ENCODE measurements around the gene LGALS12.
"Not testable (repeated sequence)": the region's sequence is repeated elsewhere in the genome, so short reads cannot be mapped to it uniquely, and the experiment has no call there.

The LGALS12 gene

GRCh38 chr11:63504933-63505586 is 824 bp upstream of the LGALS12 start:
- DNase-seq (ENCODE audit: low spot score) = peak; percentile 9

GRCh38 chr11:63506876-63507275 is 992 bp downstream of the LGALS12 start:
- no peak for DNase-seq (ENCODE audit: low spot score)

- DNase-seq (ENCODE audit: low spot score) = no peak
Measured at GRCh38 chr11:63507511-63507910, 1.6 kb downstream of the LGALS12 start.

- DNase-seq (ENCODE audit: low spot score) = peak; percentile 48
Measured at GRCh38 chr11:63508009-63508408, 2.1 kb downstream of the LGALS12 start.

- DNase-seq (ENCODE audit: low spot score) = no peak
Measured at GRCh38 chr11:63508745-63509144, 2.9 kb downstream of the LGALS12 start.

- DNase-seq (ENCODE audit: low spot score) = peak; percentile 69
Measured at GRCh38 chr11:63510360-63511047, 4.6 kb downstream of the LGALS12 start.

GRCh38 chr11:63511048-63511748 is 5.3 kb downstream of the LGALS12 start:
- DNase-seq (ENCODE audit: low spot score) = no peak

- no peak for DNase-seq (ENCODE audit: low spot score)
Measured at GRCh38 chr11:63512816-63513215, 6.9 kb downstream of the LGALS12 start.

- no peak for DNase-seq (ENCODE audit: low spot score)
Measured at GRCh38 chr11:63516109-63516508, 10.2 kb downstream of the LGALS12 start.

GRCh38 chr11:63517156-63517555 is 11.3 kb downstream of the LGALS12 start:
- DNase-seq (ENCODE audit: low spot score) = no peak

- DNase-seq (ENCODE audit: low spot score) = no peak
Measured at GRCh38 chr11:63518548-63518947, 12.7 kb downstream of the LGALS12 start.

GRCh38 chr11:63520606-63521170 is 14.8 kb downstream of the LGALS12 start:
- no peak for DNase-seq (ENCODE audit: low spot score)

GRCh38 chr11:63521896-63522295 is 16.0 kb downstream of the LGALS12 start:
- no peak for DNase-seq (ENCODE audit: low spot score)

- no peak for DNase-seq (ENCODE audit: low spot score)
Measured at GRCh38 chr11:63523151-63523550, 17.3 kb downstream of the LGALS12 start.

GRCh38 chr11:63527667-63528066 is 21.8 kb downstream of the LGALS12 start:
- DNase-seq (ENCODE audit: low spot score) = no peak

GRCh38 chr11:63528156-63528555 is 22.3 kb downstream of the LGALS12 start:
- not testable (repeated sequence) for DNase-seq (ENCODE audit: low spot score)

GRCh38 chr11:63528729-63529278 is 22.9 kb downstream of the LGALS12 start:
- not testable (repeated sequence) for DNase-seq (ENCODE audit: low spot score)

- DNase-seq (ENCODE audit: low spot score) = not testable (repeated sequence)
Measured at GRCh38 chr11:63529373-63529772, 23.5 kb downstream of the LGALS12 start.

GRCh38 chr11:63530021-63530420 is 24.1 kb downstream of the LGALS12 start:
- DNase-seq (ENCODE audit: low spot score) = no peak

GRCh38 chr11:63531074-63531792 is 25.3 kb downstream of the LGALS12 start:
- DNase-seq (ENCODE audit: low spot score) = not testable (repeated sequence)

- DNase-seq (ENCODE audit: low spot score) = no peak
Measured at GRCh38 chr11:63532117-63532516, 26.2 kb downstream of the LGALS12 start.

Measured in cerebellar cortex (tissue), 1 donor.